ENCODE results near the gene HNRNPUL1. TPM values are rescaled to one million over a fixed set of nuclear protein-coding genes. Genes with fewer than 3 reads are reported as not detected.
A peak's percentile ranks its signal among the peaks of the same experiment; 100 is the strongest.

HNRNPUL1 gene
- total and polyA plus RNA-seq, 10 of the 15 experiments (the other 5 are each of a cell fraction or from before 2014, with no cell fraction given) = 11.1 to 276 (median 117) TPM

GRCh38 chr19:41351339-41352245 is 87.4 kb downstream of the HNRNPUL1 start (continued):
- TF ChIP-seq ZBTB4 (CRISPR knock-in tag; IDR thresholded peaks at IDR 0.05) = no peak
- TF ChIP-seq FOS (IDR thresholded peaks at IDR 0.05; ENCODE audit: borderline replicate concordance, extremely low read depth, insufficient read length) = no peak
- TF ChIP-seq IRF4 (IDR thresholded peaks at IDR 0.05; ENCODE audit: low read depth, low read length) = peak; percentile 83

- Histone ChIP-seq H3K9ac (ENCODE audit: control insufficient read depth, insufficient read depth, low read length) (peak overlapping the region; percentile 87), H3K27ac (ENCODE audit: control insufficient read depth, insufficient read depth) (peak overlapping the region; percentile 84), H3K4me3 (peak overlapping the region; percentile 89), H3K4me2 (ENCODE audit: control insufficient read depth, insufficient read depth) (peak overlapping the region; percentile 78), H4K20me1 (ENCODE audit: control insufficient read depth, insufficient read depth) (0 out of 2 replicates have a peak, but pooled peaks cover 2% of the 10 kb centered on the region), H3K79me2 (ENCODE audit: control insufficient read depth, insufficient read depth, low read length) (peaks cover 55% of the 10 kb centered on the region), H3K36me3 (ENCODE audit: control insufficient read depth in 2 of 2, insufficient read depth in 2 of 2, low read length in 1 of 2) (peaks cover 3 to 4% of the 10 kb centered on the region in 2 experiments; a peak in 3 of 4 replicates), H3K9me3 (replicated peaks; ENCODE audit: control insufficient read depth, insufficient read depth, low read length) (no peaks in the 10 kb centered on the region), H3K4me1 (ENCODE audit: control insufficient read depth, insufficient read depth, low read length) (peaks cover 16% of the 10 kb centered on the region), H2AFZ (ENCODE audit: control insufficient read depth, low read depth, low read length) (no peak overlapping the region), H3K27me3 (replicated peaks in 1 of 2; ENCODE audit: control insufficient read depth in 2 of 2, insufficient read depth in 2 of 2, low read length in 1 of 2) (no peaks in the 10 kb centered on the region)
- DNase-seq (ENCODE audit: low read depth, low spot score) = no peak
- BruUV-seq (replicated peaks) = no TSS peak
- WGBS (ENCODE audit: insufficient coverage, insufficient replicate concordance, low lambda C conversion rate, missing lambda C conversion rate) = 0% methylated on average over 12 of the region's 12 CpGs
- ChIA-PET POLR2A (interaction anchor here (0.6 to 3.2 kb wide), 12 partner anchors 13 to 557 kb away, joined by 3 to 46 read pairs (median 4); partner anchors contain the start of genes B9D2 and DMAC2), SMC1A (ENCODE audit: uncharacterized antibody, unreplicated experiment) (interaction anchor here (0.7 to 3.1 kb wide), 8 partner anchors 9 to 89 kb away, joined by 3 to 14 read pairs (median 4); partner anchors contain the start of genes B9D2, CCDC97 and HNRNPUL1), CTCF (interaction anchor here (0.7 to 6.4 kb wide), 12 partner anchors 12 to 574 kb away, joined by 3 to 91 read pairs (median 4); partner anchors contain the start of genes B9D2, CCDC97, HNRNPUL1 and RAB4B), RAD21 (ENCODE audit: unreplicated experiment) (interaction anchor here (1.0 to 3.4 kb wide), 10 partner anchors 12 to 148 kb away, joined by 3 to 41 read pairs (median 6); partner anchors contain the start of genes B9D2 and DMAC2)
- no peak for ATAC-seq
- FAIRE-seq = no peak
- in situ Hi-C loops (cut with MboI) (no loop called here), intact Hi-C loops (cut with micrococcal nuclease; ENCODE audit: unreplicated experiment) (loop anchor here (1.0 to 5.0 kb wide), 5 partner anchors 40 to 185 kb away; partner anchors contain the start of genes BCKDHA, CCDC97 and EXOSC5)
- TF ChIP-seq ASH2L (IDR thresholded peaks at IDR 0.05; ENCODE audit: borderline replicate concordance, low read depth) = no peak
- no peak for TF ChIP-seq TCF3 (IDR thresholded peaks at IDR 0.05; ENCODE audit: borderline replicate concordance, insufficient read depth, low read depth, low read length)
- no peak for TF ChIP-seq TCF7 (IDR thresholded peaks at IDR 0.05; ENCODE audit: borderline replicate concordance)
- no peak for TF ChIP-seq YY1 (IDR thresholded peaks at IDR 0.05; ENCODE audit: low read depth, low read length)
- TF ChIP-seq, protein P1, sequence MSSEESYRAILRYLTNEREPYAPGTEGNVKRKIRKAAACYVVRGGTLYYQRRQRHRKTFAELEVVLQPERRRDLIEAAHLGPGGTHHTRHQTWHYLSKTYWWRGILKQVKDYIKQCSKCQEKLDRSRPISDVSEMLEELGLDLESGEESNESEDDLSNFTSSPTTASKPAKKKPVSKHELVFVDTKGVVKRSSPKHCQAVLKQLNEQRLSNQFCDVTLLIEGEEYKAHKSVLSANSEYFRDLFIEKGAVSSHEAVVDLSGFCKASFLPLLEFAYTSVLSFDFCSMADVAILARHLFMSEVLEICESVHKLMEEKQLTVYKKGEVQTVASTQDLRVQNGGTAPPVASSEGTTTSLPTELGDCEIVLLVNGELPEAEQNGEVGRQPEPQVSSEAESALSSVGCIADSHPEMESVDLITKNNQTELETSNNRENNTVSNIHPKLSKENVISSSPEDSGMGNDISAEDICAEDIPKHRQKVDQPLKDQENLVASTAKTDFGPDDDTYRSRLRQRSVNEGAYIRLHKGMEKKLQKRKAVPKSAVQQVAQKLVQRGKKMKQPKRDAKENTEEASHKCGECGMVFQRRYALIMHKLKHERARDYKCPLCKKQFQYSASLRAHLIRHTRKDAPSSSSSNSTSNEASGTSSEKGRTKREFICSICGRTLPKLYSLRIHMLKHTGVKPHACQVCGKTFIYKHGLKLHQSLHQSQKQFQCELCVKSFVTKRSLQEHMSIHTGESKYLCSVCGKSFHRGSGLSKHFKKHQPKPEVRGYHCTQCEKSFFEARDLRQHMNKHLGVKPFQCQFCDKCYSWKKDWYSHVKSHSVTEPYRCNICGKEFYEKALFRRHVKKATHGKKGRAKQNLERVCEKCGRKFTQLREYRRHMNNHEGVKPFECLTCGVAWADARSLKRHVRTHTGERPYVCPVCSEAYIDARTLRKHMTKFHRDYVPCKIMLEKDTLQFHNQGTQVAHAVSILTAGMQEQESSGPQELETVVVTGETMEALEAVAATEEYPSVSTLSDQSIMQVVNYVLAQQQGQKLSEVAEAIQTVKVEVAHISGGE (CRISPR knock-in tag; IDR thresholded peaks at IDR 0.05) = no peak
- TF ChIP-seq, protein P2, sequence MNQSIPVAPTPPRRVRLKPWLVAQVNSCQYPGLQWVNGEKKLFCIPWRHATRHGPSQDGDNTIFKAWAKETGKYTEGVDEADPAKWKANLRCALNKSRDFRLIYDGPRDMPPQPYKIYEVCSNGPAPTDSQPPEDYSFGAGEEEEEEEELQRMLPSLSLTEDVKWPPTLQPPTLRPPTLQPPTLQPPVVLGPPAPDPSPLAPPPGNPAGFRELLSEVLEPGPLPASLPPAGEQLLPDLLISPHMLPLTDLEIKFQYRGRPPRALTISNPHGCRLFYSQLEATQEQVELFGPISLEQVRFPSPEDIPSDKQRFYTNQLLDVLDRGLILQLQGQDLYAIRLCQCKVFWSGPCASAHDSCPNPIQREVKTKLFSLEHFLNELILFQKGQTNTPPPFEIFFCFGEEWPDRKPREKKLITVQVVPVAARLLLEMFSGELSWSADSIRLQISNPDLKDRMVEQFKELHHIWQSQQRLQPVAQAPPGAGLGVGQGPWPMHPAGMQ (IDR thresholded peaks at IDR 0.05; ENCODE audit: borderline replicate concordance) = no peak
- TF ChIP-seq EGR1 (IDR thresholded peaks at IDR 0.05; ENCODE audit: borderline replicate concordance in 1 of 2, low read depth in 2 of 2, low read length in 2 of 2) = no peak
- TF ChIP-seq GATAD2B (conservative IDR thresholded peaks at IDR 0.05; ENCODE audit: low read depth) = no peak
Measured at GRCh38 chr19:41352279-41352608, 88.1 kb downstream of the HNRNPUL1 start.
